Astrocyte of the spinal cord (primary cell): ENCODE data around the gene NUP133.
"Not testable (repeated sequence)": the region's sequence is repeated elsewhere in the genome, so short reads cannot be mapped to it uniquely, and the experiment has no call there.

Source experiments
- DNase-seq: peaks from one replicate; pipeline ENCODE4 v3.0.0; 2011; ENCODE audit warnings: low read depth, low spot score
- H3K4me3 ChIP-seq: 2 replicates; pipeline ENCODE4 v1.5.1; 2011; ENCODE audit warnings: low read depth, mild to moderate bottlenecking, low read length, moderate library complexity
- CTCF ChIP-seq: IDR thresholded peaks from 2 replicates; pipeline ENCODE4 v1.5.1; 2012; ENCODE audit warnings: low read depth, mild to moderate bottlenecking, low read length, inconsistent platforms
- in situ Hi-C: cut with HindIII; loops from 2 replicates; pipeline ENCODE4 v1.10.0; 2017; ENCODE audit warnings: low sequenced_read_pairs

The NUP133 gene

GRCh38 chr1:229409616-229410369, 98.3 kb downstream of the NUP133 start:
- in situ Hi-C loops: no loop called here
- no peak overlapping the region for H3K4me3 ChIP-seq
- DNase-seq: no peak
- no peak for TF ChIP-seq CTCF

GRCh38 chr1:229408458-229409037, 99.6 kb downstream of the NUP133 start:
- no peak overlapping the region for H3K4me3 ChIP-seq
- TF ChIP-seq CTCF: no peak
- in situ Hi-C loops: no loop called here
- no peak for DNase-seq

- in situ Hi-C loops: no loop called here
- no peak for DNase-seq
- peak; percentile 8 for TF ChIP-seq CTCF
- H3K4me3 ChIP-seq: no peak overlapping the region
Measured at GRCh38 chr1:229407206-229408026, 100.7 kb downstream of the NUP133 start.

- TF ChIP-seq CTCF: no peak
- no peak overlapping the region for H3K4me3 ChIP-seq
- in situ Hi-C loops: no loop called here
- no peak for DNase-seq
Measured at GRCh38 chr1:229406798-229407197, 101.3 kb downstream of the NUP133 start.

- TF ChIP-seq CTCF: no peak
- DNase-seq: no peak
- in situ Hi-C loops: no loop called here
- no peak overlapping the region for H3K4me3 ChIP-seq
Measured at GRCh38 chr1:229403573-229403972, 104.6 kb downstream of the NUP133 start.

GRCh38 chr1:229402993-229403392, 105.1 kb downstream of the NUP133 start:
- TF ChIP-seq CTCF: no peak
- DNase-seq: no peak
- H3K4me3 ChIP-seq: no peak overlapping the region
- in situ Hi-C loops: no loop called here

GRCh38 chr1:229402329-229402728, 105.8 kb downstream of the NUP133 start:
- in situ Hi-C loops, DNase-seq, H3K4me3 ChIP-seq: not testable (repeated sequence)
